Ovary (tissue), 9 donors: ENCODE measurements around the gene KDM4C. TPM values are rescaled to one million over a fixed set of nuclear protein-coding genes. Genes with fewer than 3 reads are reported as not detected.

Source experiments
- DNase-seq, 5 donors: peaks; one replicate each; pipeline ENCODE4 v3.0.0-alpha.2; 2019 to 2020
- H3K27ac ChIP-seq, 2 donors: fragments of 200-600 bp; one replicate each; pipeline versions ENCODE4 v1.5.1 to v1.8.0; 2019 to 2022
- H3K27me3 ChIP-seq: fragments of 200-600 bp; one replicate; pipeline ENCODE4 v1.8.0; 2022
- H3K36me3 ChIP-seq: fragments of 200-600 bp; sonication (generic); one replicate; pipeline ENCODE4 v1.5.1; 2019
- H3K4me1 ChIP-seq: one replicate; pipeline ENCODE4 v1.8.1; 2013; ENCODE audit warnings: mild to moderate bottlenecking, moderate library complexity; ENCODE audit not compliant: insufficient read depth
- H3K4me3 ChIP-seq: fragments of 200-600 bp; sonication (generic); one replicate; pipeline ENCODE4 v1.5.1; 2017
- H3K9me3 ChIP-seq, 2 donors: fragments of 200-600 bp in 1 of 2; sonication (generic) in 1 of 2; one replicate each; pipeline versions ENCODE4 v1.5.1 to v1.8.1; 2013 to 2019; ENCODE audit warnings: mild to moderate bottlenecking in 1 of 2, moderate library complexity in 1 of 2
- EP300 ChIP-seq: sonication (generic); formaldehyde crosslinking; IDR thresholded peaks from one replicate; pipeline ENCODE4 v1.6.1; 2017; ENCODE audit warnings: antibody characterized with exemption
- POLR2A ChIP-seq: fragments of 450-650 bp; IDR thresholded peaks from one replicate; pipeline ENCODE4 v1.6.1; 2017; ENCODE audit warnings: antibody characterized with exemption, mild to moderate bottlenecking, moderate library complexity
- WGBS, 3 donors: extraction: QIAGEN DNeasy Blood & Tissue Kit in 1 of 3; methylation state at CpG; one replicate each; pipeline versions ENCODE4 v1.1.5 to v1.1.7; 2013 to 2017; 5-methylcytosine and 5-hydroxymethylcytosine counted together
- intact Hi-C, 4 donors: fragments of 100-400 bp; cut with DNase I; formaldehyde crosslinking; loops; one replicate each; pipeline versions ENCODE4 v1.11.0 to v1.15.1; 2022 to 2023
- polyA plus RNA-seq, 2 donors: library from polyadenylated mRNA; stranded (reverse); fragments of 200-250 nt in 1 of 2; fragments of 350-450 nt in 1 of 2; fragmentation: Illumina TruSeq in 1 of 2; extraction: RNeasy Lipid Tissue Mini Kit (QIAGEN cat#74804) in 1 of 2; gene quantifications; one replicate each; pipeline ENCODE4 v1.2.3, GENCODE V29; 2013 to 2014
- total RNA-seq, 7 donors: library from RNA; depleted of rRNA in 2 of 7; stranded (reverse); fragments of >200 nt in 2 of 7; fragmentation: NEBNext Ultra II Directional in 3 of 7; extraction: Animal tissue kit (Norgen Biotek cat#: 25700) in 3 of 7; gene quantifications; one replicate each; pipeline versions ENCODE4 v1.1.0 to v1.2.4, GENCODE V29; 2016 to 2023
- TF ChIP-seq, protein P1 (sequence below), 3 donors: fragments of 450-650 bp in 2 of 3; fragments of 200-600 bp in 1 of 3; IDR thresholded peaks; one replicate each; pipeline versions ENCODE4 v1.5.1 to v1.8.0; 2016 to 2022; ENCODE audit warnings: antibody characterized with exemption in 3 of 3, mild to moderate bottlenecking in 1 of 3
- donor health status: DM: no; HTN: no; CAD: no; lungs with moderate emphysema.
- donor health status: DM: no; HTN: no; CAD: no.
- donor health status: Bipolar disorder and iron deficiency.
- donor health status: DM: yes; HTN: yes; CAD: no.
- donor health status: DM: no; HTN: no; CAD: no.
- donor health status: DM: yes; HTN: yes; CAD: no.

KDM4C gene
- total and polyA plus RNA-seq, 9 donors = 9.5 to 35.6 (median 26.7) TPM

DNA sequence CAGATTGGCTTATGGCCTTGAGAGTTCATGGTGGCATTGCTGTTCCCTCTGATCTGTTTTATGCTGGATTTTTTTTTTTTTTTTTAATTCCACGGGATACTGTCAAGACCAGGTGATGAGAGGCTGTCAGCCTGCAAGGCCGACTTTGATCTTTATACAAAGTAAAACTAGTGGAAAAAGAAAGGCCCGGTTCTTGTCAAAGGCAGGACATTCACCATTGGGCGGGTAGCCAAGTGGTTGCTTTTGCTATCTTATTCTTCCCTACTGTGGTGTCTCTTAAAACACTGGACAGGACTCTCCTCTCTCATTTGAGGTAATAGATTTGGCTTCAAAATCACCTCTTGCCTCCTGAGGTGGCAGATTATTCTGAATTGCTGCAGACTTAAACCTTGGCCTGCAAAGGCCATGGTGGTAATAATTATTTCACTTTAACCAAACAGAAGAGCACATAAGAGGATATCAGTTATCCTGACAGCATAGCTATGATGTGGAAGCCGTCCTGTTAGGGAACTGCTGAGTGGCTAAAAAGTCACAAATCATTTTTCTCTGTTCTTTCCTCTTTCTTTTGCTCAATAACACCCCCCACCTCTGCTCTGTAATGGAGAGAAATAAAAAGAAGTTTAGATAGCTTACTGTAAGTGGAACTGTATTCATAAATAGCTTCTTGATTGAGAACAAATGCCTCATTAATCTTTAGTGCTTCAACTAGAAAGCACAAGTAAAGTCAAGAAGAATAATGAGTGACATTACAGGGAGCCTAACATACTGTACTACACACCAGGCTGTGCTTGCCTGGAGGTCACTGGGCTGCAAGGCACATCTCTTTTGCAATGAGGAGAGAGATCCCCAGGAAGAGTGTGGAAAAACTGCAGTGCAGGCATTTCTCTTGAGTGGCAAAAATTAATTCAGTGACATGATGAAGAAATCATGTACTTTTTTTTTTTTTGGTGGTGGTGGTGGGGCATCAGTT, 275.6 kb downstream of the KDM4C start:
- Histone ChIP-seq H3K27ac (no peak overlapping the region), H3K27me3 (no peaks in the 10 kb centered on the region), H3K36me3 (no peaks in the 10 kb centered on the region), H3K4me1 (no peaks in the 10 kb centered on the region), H3K9me3 (no peaks in the 10 kb centered on the region), H3K4me3 (no peak overlapping the region)
- no peak for DNase-seq
- intact Hi-C loops = no loop called here
- WGBS, 3 donors = 51 to 59% (median 55%) methylated on average over 5 of the region's 5 CpGs
- no peak for TF ChIP-seq EP300
- no peak for TF ChIP-seq POLR2A
- TF ChIP-seq, protein P1, sequence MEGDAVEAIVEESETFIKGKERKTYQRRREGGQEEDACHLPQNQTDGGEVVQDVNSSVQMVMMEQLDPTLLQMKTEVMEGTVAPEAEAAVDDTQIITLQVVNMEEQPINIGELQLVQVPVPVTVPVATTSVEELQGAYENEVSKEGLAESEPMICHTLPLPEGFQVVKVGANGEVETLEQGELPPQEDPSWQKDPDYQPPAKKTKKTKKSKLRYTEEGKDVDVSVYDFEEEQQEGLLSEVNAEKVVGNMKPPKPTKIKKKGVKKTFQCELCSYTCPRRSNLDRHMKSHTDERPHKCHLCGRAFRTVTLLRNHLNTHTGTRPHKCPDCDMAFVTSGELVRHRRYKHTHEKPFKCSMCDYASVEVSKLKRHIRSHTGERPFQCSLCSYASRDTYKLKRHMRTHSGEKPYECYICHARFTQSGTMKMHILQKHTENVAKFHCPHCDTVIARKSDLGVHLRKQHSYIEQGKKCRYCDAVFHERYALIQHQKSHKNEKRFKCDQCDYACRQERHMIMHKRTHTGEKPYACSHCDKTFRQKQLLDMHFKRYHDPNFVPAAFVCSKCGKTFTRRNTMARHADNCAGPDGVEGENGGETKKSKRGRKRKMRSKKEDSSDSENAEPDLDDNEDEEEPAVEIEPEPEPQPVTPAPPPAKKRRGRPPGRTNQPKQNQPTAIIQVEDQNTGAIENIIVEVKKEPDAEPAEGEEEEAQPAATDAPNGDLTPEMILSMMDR (IDR thresholded peaks at IDR 0.05) = no peak

DNA sequence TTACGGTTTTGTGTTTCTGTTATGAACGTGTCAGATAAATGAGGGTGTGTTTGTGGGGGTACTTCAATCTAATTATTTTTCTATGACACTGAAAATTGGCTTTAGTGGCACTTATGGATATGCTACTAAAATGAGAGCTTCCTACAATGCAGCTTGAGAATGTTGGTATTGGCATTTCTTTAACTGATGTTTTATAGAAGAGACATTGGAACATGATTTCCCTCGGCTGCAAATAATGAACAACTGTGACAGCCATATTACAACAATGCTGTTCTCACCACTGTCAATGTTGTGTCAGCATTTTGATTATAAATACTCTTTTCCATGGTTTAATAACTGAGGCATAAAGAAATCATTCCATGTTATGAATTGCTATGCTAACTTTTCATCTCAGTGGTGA, 279.4 kb downstream of the KDM4C start:
- DNase-seq = no peak
- WGBS, 3 donors = 74 to 91% (median 89%) methylated on average over 3 of the region's 3 CpGs

DNA sequence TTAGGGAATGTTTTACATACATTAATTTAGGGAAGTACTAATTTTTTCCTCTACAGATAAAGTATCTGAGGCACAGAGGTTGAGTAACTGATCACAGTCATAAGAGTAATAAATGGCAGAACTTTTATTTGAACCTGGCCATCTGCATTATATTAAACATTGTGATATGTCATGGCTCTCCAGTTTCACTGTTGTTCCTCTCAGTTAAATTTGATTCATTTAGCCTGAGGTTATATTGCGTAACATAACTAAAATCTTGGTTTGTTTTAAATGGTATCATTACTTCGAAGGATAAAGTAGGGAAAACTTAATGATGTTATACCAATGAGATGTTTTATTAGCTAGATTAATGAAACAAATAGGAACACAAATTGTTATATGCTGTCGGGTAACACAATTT, 284.4 kb downstream of the KDM4C start:
- TF ChIP-seq, protein P1 (IDR thresholded peaks at IDR 0.05) = no peak
- TF ChIP-seq POLR2A = no peak
- no peak for TF ChIP-seq EP300
- WGBS, 3 donors = 92 to 95% (median 93%) methylated on average over 3 of the region's 3 CpGs
- Histone ChIP-seq H3K4me1 (no peaks in the 10 kb centered on the region), H3K4me3 (no peak overlapping the region), H3K27me3 (no peaks in the 10 kb centered on the region), H3K9me3 (no peaks in the 10 kb centered on the region), H3K27ac (no peak overlapping the region), H3K36me3 (no peaks in the 10 kb centered on the region)
- no peak for DNase-seq
- intact Hi-C loops = no loop called here

More for the DNA sequence above, 279.4 kb downstream of the KDM4C start:
- Histone ChIP-seq H3K9me3 (no peaks in the 10 kb centered on the region), H3K4me1 (no peaks in the 10 kb centered on the region), H3K36me3 (no peaks in the 10 kb centered on the region), H3K4me3 (no peak overlapping the region), H3K27me3 (no peaks in the 10 kb centered on the region), H3K27ac (no peak overlapping the region)
- TF ChIP-seq, protein P1 (IDR thresholded peaks at IDR 0.05) = no peak
- TF ChIP-seq EP300 (no peak), POLR2A (no peak)
- intact Hi-C loops = no loop called here

DNA sequence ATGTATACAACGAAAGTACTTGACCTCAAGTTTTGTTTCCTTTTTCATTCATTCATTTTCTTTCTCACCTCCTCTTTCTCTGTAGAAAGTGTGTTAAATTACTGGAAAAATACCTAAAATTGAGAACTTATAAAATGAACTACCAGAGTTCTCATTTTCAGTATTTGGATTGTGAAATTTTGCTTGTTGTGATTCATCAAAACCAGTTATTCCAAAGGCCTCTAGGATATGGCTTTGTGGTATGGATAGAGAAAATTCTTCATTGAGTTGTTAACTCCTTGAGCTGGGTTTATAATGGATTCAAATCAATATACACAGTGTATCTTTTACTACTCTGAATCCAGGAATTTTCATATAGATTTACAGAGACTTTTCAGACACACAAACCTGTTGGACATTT, 287.6 kb downstream of the KDM4C start:
- WGBS, 3 donors = 92 to 98% (median 95%) methylated on average over 1 of the region's 1 CpG
- no peaks in the 10 kb centered on the region for H3K9me3 ChIP-seq
- DNase-seq = no peak
- H3K4me3 ChIP-seq = no peak overlapping the region
- H3K27ac ChIP-seq = no peak overlapping the region
- intact Hi-C loops = no loop called here
- H3K36me3 ChIP-seq = no peaks in the 10 kb centered on the region
- TF ChIP-seq EP300 (no peak), POLR2A (no peak)
- TF ChIP-seq, protein P1 (IDR thresholded peaks at IDR 0.05) = no peak
- no peaks in the 10 kb centered on the region for H3K4me1 ChIP-seq
- H3K27me3 ChIP-seq = no peaks in the 10 kb centered on the region
